ENCODE data around the gene ZNF106.

Gene ZNF106

GRCh38 chr15:42483677-42484076 lies 7.3 kb downstream of the ZNF106 start:
- TF ChIP-seq, protein P1, sequence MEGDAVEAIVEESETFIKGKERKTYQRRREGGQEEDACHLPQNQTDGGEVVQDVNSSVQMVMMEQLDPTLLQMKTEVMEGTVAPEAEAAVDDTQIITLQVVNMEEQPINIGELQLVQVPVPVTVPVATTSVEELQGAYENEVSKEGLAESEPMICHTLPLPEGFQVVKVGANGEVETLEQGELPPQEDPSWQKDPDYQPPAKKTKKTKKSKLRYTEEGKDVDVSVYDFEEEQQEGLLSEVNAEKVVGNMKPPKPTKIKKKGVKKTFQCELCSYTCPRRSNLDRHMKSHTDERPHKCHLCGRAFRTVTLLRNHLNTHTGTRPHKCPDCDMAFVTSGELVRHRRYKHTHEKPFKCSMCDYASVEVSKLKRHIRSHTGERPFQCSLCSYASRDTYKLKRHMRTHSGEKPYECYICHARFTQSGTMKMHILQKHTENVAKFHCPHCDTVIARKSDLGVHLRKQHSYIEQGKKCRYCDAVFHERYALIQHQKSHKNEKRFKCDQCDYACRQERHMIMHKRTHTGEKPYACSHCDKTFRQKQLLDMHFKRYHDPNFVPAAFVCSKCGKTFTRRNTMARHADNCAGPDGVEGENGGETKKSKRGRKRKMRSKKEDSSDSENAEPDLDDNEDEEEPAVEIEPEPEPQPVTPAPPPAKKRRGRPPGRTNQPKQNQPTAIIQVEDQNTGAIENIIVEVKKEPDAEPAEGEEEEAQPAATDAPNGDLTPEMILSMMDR (conservative IDR thresholded peaks at IDR 0.05; ENCODE audit: low read depth, low read length): no peak
- DNase-seq (ENCODE audit: low read depth): peak; percentile 44
- H3K4me3 ChIP-seq (ENCODE audit: low read depth, low read length): no peak overlapping the region

- TF ChIP-seq, protein P1 (conservative IDR thresholded peaks at IDR 0.05; ENCODE audit: low read depth, low read length): no peak
- DNase-seq (ENCODE audit: low read depth): no peak
- no peak overlapping the region for H3K4me3 ChIP-seq (ENCODE audit: low read depth, low read length)
Measured at GRCh38 chr15:42482701-42483100, 8.2 kb downstream of the ZNF106 start.

DNA sequence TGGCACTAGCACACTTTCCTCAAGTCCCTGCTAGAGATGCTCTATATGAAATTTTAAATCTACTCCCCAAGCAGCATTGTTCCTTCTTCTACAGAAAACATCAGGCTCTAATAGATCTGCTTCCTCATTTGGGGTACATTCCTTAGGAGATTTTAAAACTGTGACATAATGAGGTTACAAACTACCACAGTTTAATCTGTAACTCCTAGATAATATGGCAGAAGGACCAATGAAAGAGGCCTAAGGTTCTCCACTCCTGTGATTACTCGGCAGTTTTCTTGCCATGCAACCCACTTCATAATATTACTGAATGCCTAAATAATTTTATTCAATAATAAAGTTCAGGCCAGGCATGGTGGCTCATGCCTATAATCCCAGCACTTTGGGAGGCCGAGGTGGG lies 16.1 kb downstream of the ZNF106 start:
- no peak overlapping the region for H3K4me3 ChIP-seq (ENCODE audit: low read depth, low read length)
- DNase-seq (ENCODE audit: low read depth): no peak
- TF ChIP-seq, protein P1 (conservative IDR thresholded peaks at IDR 0.05; ENCODE audit: low read depth, low read length): no peak

DNA sequence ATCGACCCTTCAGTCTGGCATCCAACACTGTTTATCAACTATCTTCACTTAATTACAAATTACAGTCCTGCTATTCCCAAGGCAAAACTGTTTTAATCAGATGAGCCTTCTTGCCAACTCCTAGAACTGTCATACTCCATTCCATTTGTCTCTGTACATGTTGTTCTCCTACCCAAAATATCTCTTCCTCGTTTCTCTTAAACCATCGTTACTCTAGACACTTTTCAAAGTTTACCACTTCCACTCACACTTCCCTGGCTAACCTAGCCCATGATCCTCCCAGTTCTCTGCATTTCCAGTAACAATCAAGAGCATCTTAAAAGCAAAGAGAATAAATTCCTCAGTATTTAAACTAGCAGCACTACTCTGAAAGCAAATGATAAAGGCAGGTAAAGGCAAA lies 19.9 kb downstream of the ZNF106 start:
- no peak overlapping the region for H3K4me3 ChIP-seq (ENCODE audit: low read depth, low read length)
- TF ChIP-seq, protein P1 (conservative IDR thresholded peaks at IDR 0.05; ENCODE audit: low read depth, low read length): no peak
- DNase-seq (ENCODE audit: low read depth): no peak

DNA sequence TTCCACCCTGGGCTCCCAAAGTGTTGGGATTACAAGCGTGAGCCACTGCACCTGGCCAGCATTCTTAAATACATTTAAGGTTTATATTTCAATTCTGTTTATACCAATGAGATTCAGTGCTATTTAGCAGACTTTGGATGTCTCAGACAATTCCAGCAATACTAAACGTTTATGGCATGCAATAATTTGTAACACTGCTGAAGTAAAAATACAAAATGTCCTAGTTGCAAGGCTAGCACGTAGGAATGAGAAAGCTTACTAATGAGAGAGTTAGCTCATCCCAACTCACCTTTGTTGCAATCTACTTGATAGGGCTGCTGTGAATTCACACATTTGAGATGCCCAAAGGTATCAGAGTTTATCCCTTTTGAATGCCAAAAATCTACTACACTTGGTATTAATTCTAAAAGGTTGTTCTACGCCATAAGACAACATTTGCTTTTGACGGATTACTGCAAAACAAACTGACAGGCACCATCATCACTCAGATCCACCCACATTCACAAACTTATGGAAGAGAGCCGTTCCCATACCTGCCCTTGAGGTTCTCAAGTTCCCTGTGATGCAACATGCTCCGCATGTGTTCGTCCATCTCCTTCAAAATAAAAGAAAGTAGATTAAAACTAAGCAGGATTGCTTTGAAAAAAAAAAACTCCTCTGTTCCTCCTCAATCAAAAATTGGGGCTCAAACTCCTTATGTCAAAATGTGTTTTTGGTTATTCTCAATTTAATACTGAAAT lies 25.3 kb downstream of the ZNF106 start:
- no peak for DNase-seq (ENCODE audit: low read depth)
- no peak overlapping the region for H3K4me3 ChIP-seq (ENCODE audit: low read depth, low read length)
- TF ChIP-seq, protein P1 (conservative IDR thresholded peaks at IDR 0.05; ENCODE audit: low read depth, low read length): no peak

GRCh38 chr15:42461261-42461660 lies 29.7 kb downstream of the ZNF106 start:
- no peak overlapping the region for H3K4me3 ChIP-seq (ENCODE audit: low read depth, low read length)
- no peak for DNase-seq (ENCODE audit: low read depth)
- TF ChIP-seq, protein P1 (conservative IDR thresholded peaks at IDR 0.05; ENCODE audit: low read depth, low read length): no peak
